Glomerular visceral epithelial cell (primary cell): ENCODE measurements around the gene MARCHF2.
"Not testable (repeated sequence)": the region's sequence is repeated elsewhere in the genome, so short reads cannot be mapped to it uniquely, and the experiment has no call there.

ENCODE experiments used
- DNase-seq: peaks from one replicate; pipeline ENCODE4 v3.0.0-alpha.2; 2016; ENCODE audit errors: extremely low spot score

MARCHF2 gene

DNA sequence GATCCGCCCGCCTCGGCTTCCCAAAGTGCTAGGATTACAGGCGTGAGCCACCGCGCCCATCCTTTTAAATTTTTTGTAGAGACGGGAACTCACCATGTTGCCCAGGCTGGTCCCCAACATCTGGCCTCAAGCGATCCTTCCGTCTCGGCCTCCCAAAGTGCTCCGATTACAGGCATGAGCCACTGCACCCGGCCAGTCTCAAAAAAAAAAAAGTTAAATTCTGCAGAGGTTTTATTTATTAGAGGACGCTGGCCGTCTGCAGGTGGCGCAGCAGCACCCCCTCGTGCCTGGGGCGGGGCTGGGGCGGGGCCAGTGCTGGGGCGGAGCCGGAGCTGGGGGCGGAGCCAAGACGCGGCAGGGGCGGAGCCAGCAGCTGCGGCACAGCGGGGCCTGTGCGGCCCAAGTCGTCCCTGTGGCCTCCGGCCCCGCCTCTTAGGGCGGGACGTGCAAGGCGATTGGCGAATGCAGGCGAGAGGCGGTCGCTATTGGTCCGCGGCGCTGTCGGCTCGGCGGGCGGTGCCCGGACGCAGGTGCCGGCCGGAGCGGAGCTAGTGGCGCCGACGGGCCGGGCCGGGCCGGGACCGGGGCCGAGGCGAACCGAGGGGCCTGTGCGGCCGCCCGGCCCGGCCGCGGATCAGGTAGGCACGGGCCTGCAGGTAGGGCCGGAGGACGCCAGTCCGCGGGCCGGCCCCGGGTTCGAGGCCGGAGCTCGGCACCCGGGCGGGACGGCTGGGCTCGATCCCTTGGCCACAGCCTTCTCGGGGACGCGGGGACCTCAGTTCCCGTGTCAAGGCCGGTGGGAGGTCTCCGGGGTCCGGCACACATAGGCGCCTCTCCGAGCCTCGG is at the start of gene MARCHF2:
TSS of gene MARCHF2 (plus strand) at position 523 of the 846 bp plus-strand sequence. CDS start 8,536 bp downstream, outside the sequence.
- peak; percentile 98 for DNase-seq

- peak; percentile 44 for DNase-seq
These were observed 49.0 kb upstream of the MARCHF2 start, which contains the start of gene ANGPTL4 for GRCh38 chr19:8363803-8364771. Gene ANGPTL4, plus strand, starts transcription at chr19:8364155. Its CDS starts 167 bp downstream, at chr19:8364322.

GRCh38 chr19:8366121-8366581 is 47.0 kb upstream of the MARCHF2 start:
- DNase-seq = no peak

DNA sequence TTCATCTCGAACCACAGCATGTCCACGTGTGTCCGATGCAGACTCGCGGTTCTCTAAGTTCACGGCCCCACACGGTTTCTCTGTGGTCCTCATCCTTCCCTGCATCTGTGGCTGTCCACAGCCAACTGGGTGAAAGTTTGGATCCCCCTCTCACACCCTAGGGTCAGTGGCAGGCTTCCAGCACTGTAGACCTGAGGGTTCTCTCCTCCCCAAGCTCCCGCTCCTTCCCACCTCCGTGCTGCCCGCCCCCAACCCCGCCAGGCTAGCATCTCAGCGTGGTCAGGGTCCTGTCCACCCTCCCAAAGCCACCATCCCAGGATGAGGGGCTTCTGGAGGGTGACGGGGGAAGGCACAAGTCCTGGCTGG is 46.2 kb upstream of the MARCHF2 start:
- DNase-seq = no peak

GRCh38 chr19:8367327-8368001 is 45.6 kb upstream of the MARCHF2 start:
- DNase-seq = peak; percentile 97

- DNase-seq = no peak
These were observed 42.7 kb upstream of the MARCHF2 start for GRCh38 chr19:8370176-8371010.

- no peak for DNase-seq
These were observed 41.9 kb upstream of the MARCHF2 start for GRCh38 chr19:8371011-8371804.

DNA sequence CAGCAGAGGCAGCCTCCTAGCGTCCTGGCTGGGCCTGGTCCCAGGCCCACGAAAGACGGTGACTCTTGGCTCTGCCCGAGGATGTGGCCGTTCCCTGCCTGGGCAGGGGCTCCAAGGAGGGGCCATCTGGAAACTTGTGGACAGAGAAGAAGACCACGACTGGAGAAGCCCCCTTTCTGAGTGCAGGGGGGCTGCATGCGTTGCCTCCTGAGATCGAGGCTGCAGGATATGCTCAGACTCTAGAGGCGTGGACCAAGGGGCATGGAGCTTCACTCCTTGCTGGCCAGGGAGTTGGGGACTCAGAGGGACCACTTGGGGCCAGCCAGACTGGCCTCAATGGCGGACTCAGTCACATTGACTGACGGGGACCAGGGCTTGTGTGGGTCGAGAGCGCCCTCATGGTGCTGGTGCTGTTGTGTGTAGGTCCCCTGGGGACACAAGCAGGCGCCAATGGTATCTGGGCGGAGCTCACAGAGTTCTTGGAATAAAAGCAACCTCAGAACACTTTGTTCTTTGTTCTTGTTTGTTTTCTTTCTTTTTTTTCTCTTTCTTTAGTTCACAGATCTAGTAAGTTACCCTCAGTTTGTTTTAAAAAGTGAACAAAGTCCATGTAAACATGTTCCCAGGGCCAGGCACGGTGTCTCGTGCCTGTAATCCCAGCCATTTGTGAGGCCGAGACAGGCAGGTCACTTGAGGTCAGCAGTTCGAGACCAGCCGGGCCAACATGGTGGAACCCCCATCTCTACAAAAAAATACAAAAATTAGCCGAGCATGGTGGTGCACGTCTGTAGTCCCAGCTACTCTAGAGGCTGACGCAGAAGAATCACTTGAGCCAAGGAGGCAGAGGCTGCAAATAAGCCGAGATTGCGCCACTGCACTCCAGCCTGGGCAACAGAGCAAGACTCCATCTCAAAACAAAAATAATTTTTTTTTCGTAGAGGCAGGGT is 39.0 kb upstream of the MARCHF2 start:
- no peak for DNase-seq

GRCh38 chr19:8375766-8376165 is 37.3 kb upstream of the MARCHF2 start:
- DNase-seq = not testable (repeated sequence)

DNA sequence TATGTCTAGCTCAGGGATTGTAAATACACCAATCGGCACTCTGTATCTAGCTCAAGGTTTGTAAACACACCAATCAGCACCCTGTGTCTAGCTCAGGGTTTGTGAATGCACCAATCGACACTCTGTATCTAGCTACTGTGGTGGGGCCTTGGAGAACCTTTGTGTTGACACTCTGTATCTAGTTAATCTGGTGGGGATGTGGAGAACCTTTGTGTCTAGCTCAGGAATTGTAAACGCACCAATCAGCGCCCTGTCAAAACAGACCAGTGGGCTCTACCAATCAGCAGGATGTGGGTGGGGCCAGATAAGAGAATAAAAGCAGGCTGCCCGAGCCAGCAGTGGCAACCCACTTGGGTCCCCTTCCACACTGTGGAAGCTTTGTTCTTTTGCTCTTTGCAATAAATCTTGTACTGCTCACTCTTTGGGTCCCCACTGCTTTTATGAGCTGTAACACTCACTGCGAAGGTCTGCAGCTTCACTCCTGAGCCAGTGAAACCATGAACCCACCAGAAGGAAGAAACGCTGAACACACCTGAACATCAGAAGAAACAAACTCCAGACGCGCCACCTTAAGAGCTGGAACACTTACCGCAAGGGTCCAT is 36.6 kb upstream of the MARCHF2 start:
- DNase-seq = not testable (repeated sequence)

GRCh38 chr19:8377598-8377997 is 35.5 kb upstream of the MARCHF2 start:
- DNase-seq = no peak

- not testable (repeated sequence) for DNase-seq
These were observed 33.8 kb upstream of the MARCHF2 start for GRCh38 chr19:8379156-8379891.

DNA sequence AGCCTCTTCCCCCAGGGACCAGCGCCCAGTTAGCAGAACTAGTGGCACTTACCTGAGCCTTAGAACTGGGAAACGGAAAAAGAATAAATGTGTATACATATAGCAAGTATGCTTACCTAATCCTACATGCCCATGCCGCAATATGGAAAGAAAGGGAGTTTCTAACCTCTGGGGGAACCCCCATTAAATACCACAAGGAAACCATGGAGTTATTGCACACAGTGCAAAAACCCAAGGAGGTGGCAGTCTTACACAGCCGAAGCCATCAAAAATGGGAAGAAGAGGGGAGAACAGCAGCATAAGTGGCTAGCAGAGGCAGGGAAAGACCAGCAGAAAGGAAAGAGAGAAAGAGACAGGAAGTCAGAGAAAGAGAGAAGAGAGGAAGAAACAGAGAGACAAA is 28.5 kb upstream of the MARCHF2 start:
- DNase-seq = not testable (repeated sequence)

- not testable (repeated sequence) for DNase-seq
These were observed 28.0 kb upstream of the MARCHF2 start for GRCh38 chr19:8385103-8385502.

DNA sequence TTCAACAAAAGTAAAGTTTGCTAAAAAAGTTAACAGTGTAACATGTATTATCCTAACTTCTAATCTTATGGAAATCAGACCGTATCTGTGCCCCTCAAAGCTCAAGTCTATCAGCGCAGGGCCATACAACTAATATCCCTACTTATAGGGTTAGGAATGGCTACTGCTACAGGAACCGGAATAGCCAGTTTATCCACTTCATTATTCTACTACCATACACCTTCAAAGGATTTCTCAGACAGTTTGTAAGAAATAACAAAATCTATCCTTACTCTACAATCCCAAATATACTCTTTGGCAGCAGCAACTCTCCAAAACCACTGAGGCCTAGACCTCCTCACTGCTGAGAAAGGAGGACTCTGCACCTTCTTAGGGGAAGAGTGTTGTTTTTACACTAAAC is 27.5 kb upstream of the MARCHF2 start:
- not testable (repeated sequence) for DNase-seq

DNA sequence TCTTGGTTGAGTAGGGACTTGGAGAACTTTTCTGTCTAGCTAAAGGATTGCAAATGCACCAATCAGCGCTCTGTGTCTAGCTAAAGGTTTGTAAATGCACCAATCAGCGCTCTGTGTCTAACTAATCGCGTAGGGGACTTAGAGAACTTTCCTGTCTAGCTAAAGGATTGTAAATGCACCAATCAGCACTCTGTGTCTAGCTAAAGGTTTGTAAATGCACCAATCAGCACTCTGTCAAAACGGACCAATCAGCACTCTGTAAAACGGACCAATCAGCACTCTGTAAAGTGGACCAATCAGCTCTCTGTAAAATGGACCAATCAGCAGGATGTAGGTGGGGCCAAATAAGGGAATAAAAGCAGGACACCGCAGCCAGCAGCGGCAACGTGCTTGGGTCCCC is 26.7 kb upstream of the MARCHF2 start:
- not testable (repeated sequence) for DNase-seq

DNA sequence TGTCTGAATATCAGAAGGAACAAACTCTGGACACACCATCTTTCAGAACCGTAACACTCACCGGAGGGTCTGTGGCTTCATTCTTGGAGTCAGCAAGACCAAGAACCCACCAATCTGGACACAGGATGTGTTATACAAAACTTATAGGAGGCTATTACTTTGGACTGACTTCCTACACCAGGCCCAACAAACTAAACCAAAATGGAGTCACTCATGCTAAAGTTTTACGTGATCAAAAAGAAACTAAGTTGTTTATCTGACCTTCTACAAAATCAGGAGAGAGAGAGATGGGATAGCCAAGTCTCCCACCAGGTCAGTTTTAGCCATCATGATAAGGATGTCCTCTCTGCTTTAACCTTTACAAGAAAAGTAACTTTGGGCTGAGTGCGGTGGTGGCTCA is 26.1 kb upstream of the MARCHF2 start:
- no peak for DNase-seq
